GM21576 (cell line): ENCODE results near the gene DENR.
A peak's percentile ranks its signal among the peaks of the same experiment; 100 is the strongest.

Experiments used
- ATAC-seq: cut with Tn5 transposase; IDR thresholded peaks from one replicate; pipeline ENCODE4 v1.9.1; 2021; ENCODE audit warnings: mild to moderate bottlenecking, moderate library complexity; ENCODE audit not compliant: unreplicated experiment

The DENR gene

GRCh38 chr12:122813310-122813713 is 60.7 kb downstream of the DENR start:
- ATAC-seq = peak; percentile 56

DNA sequence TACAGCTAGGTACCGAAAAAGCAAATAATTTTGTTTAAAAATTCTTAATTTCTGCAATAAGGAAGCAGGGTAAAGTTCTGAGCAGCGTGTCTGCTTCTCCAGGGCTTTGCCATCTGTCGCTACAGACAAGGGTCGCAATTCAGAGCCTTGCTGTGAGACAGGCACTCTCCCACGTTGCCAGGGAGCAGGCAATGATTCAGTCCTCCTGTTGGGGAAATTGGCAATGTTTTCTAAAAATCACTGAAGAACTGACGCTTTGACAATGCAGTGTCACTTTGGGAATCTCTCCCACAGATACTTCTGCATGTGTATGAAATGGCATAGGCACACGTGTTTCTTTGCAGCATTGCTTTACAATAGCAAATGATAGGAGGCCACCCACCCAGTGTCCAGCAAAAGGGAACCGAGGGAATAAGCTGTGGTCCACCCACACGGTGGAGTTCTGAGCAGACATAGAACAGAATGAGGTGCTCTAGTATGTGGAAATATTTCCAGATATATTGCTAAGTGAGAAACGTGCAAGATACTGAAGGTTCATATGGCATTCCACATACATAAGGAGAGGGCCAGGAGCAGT is 66.7 kb downstream of the DENR start:
- no peak for ATAC-seq

GRCh38 chr12:122820138-122820537 is 67.5 kb downstream of the DENR start:
- ATAC-seq = no peak
